Hematopoietic multipotent progenitor cell treated with erythropoietin and hydrocortisone succinate and interleukin-3 and kit ligand, for 15 days (in vitro differentiated cells): ENCODE measurements around the gene ZNF503.
"Not testable (repeated sequence)": the region's sequence is repeated elsewhere in the genome, so short reads cannot be mapped to it uniquely, and the experiment has no call there.

ENCODE experiments used
- DNase-seq: peaks from one replicate; pipeline ENCODE4 v3.0.0-alpha.2; 2015; ENCODE audit warnings: low spot score

Gene ZNF503

DNA sequence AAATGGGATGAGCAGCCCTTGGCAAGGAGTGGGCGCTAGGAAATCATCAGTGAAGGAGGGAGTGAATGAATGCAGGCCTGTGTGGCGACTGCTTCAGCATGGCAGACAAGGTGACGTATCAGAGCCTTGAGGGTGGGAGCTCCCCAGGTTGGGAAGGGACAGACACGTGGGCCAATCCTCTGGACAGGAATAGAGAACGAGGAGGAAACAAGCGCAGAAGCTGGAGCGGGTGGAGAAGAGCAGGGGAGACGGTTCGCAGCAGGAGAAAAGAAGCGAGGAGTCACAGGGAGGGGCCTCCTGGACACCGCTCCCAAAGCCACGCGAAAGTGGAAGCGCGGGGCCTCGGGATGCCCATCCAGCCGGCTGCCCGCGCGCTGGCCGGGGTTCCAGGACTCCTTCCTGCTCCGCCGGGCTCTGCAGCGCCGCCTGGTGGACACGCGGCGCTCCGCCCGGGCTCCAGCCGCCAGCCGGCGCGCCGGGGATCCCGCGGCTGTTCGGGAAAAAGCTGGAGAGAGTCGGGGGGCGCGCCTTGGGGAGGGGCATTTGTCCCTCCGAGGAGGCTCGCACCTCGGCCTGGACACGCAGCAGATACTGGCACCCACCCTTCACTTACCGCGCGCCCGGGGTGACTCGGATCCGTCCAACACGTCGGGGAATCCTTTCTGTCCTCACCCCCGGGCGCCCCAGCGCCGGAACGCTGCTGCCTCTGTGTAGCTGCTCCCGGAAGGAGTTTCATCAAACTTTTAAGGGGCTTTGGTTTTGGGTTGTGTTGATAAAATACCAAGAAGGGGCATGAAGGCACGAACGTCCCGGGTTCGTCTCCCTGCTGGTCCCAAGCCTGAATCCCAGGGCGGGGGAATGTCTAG is 6.3 kb downstream of the ZNF503 start:
- DNase-seq: no peak

GRCh38 chr10:75394221-75394620 is 7.3 kb downstream of the ZNF503 start:
- DNase-seq: no peak

DNA sequence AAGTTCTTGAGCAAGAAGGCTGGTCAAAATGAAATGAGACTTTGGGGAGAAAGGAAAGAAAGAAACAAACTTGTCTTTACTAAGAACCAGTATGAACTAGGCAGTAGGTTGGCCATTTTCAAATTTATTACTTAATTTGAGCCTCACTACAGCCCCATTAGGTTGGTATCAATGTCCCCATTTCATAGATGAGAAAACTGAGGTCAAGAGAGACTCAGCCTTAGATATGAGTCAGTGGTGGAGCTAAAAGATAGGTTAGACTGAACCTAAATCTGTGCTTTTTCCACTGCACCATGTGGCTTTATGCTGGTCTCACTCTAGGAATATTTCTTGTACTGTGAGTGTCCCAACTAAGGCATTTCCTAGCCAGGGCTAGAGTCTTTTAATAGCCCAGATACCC is 8.8 kb downstream of the ZNF503 start:
- no peak for DNase-seq

- no peak for DNase-seq
These were observed 9.3 kb downstream of the ZNF503 start for GRCh38 chr10:75392271-75392670.

DNA sequence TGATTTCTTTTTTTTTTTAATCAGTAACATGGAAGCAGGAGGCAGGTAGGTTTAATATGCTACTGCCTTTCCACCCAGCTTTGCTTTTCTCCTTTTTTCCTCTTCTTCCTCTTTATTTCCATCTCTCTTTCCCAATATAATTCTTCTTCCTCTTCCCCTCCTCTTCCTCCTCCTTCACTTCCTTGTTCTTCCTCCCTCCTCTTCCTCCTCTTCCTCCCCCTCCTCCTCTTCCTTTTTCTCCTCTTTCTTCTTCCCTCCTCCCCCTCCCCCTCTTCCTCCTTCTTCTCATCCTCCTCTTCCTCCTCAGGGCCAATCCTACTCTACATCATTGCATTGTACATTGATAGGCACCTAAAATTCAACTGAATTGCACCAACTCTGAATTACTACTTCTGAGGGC is 11.4 kb downstream of the ZNF503 start:
- no peak for DNase-seq

- DNase-seq: no peak
These were observed 13.5 kb downstream of the ZNF503 start for GRCh38 chr10:75388082-75388481.

- no peak for DNase-seq
These were observed 15.4 kb downstream of the ZNF503 start for GRCh38 chr10:75386128-75386527.

GRCh38 chr10:75379817-75380216 is 21.7 kb downstream of the ZNF503 start:
- no peak for DNase-seq

DNA sequence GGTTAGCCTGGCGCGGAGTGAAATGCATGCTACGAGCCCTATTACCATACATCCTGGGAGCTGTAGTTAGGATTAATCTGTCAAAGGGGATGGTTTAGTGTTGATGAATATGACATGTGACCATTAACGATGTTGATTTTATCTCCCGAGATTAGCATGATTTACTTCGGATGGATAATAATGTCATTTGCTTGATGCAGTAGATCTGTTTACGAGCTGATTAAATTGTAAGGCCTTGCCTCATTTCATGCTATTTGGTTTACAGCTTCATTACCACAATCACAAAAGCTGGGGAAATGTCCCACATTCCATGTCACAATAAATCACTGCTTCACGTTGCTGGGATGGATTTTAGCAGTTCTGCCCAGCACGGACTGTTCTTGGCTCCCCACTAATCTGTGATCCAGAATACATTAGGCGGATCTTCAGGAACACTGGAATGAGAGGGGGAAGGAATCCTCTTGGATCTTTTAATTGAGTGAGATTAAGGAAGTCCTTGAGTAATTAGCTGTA is 22.3 kb downstream of the ZNF503 start:
- DNase-seq: no peak

- DNase-seq: no peak
These were observed 23.2 kb downstream of the ZNF503 start for GRCh38 chr10:75378379-75378778.

DNA sequence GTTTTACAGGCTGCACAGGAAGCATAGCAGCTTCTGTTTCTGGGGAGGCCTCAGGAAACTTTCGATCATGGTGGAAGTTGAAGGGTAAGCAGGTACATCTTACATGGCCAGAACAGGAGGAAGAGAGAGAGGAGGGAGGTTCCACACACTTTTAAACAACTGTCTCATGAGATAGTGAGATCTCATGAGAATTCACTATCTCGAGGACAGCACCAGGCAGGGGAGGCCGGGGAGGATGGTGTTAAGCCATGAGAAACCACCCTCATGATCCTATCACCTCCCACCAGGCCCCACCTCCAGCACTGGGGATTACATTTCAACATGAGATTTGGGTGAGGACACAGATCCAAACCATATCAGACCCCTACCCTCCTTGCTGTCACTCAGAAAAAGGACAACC is 23.7 kb downstream of the ZNF503 start:
- DNase-seq: no peak

DNA sequence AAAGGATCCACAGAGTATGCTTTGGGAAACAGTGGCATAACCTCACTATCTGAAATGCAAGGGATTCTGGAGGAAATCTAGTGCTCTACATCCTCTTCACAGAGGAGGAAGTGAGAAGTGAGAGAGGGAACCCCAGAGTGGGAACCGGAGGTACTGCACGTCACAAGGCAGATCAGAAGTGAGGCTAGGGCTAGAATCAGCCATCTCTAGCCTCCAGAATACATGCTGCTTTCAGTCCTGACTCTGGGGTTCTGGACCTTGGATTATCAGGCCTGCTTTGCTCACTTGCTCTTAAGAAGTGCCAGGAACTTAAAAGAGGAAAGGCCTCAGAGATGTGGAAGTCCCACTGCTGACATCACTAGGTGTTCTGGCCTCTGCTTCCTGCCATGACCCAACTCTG is 25.7 kb downstream of the ZNF503 start:
- DNase-seq: no peak

DNA sequence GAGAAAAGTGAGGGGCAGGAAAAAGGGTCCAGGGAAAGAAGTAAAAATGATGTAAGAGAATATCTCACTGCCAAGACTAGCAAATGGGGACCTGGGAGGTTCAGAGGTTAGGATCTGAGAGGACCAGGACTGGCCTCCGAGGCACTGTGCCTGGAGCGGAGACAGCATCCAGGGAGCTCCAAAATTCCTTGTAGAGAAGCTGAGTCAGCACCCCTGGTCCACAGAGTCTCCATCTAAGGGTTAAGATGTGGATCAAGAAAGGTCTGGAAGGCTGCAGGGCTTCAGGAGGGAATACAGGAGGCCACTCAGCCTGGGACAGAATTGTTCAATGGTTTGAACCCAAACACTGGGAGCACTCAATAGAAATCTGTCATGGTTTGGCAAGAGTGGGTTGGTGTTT is 30.6 kb downstream of the ZNF503 start:
- no peak for DNase-seq

DNA sequence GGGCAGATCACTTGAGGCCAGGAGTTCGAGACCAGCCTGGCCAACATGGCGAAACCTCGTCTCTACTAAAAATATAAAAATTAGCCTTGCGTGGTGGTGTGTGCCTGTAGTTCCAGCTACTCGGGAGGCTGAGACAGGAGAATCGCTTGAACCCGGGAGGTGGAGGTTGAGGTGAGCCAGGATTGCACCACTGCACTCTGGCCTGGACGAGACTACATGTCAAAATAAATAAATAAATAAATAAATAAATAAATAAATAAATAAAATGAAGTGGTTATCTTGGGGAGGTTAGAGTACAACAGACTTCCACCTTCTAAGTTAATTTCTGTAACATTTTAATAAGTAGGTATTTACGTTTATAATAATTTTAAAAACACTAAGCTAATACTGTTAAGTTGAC is 31.7 kb downstream of the ZNF503 start:
- not testable (repeated sequence) for DNase-seq

GRCh38 chr10:75367901-75368300 is 33.7 kb downstream of the ZNF503 start:
- DNase-seq: no peak

GRCh38 chr10:75367021-75367487 is 34.5 kb downstream of the ZNF503 start:
- DNase-seq: no peak

DNA sequence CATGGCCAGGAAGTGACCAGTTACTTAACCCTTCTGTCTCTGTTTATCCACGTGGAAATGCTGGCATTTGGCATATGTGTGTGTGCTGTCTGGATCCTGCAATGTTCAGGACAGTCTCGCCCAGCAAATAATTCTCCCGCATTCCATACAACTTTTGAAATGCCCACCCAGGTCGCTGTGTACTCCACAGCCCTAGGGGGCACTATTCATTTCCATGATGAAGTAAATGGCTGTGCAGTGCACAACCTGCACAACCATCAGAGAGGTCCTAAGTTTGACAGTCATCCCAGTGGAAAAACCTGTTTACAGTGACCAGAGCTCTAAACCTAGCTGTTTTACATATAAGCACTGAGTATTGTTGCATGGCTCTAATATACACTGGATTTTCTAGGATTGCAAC is 38.1 kb downstream of the ZNF503 start:
- no peak for DNase-seq

DNA sequence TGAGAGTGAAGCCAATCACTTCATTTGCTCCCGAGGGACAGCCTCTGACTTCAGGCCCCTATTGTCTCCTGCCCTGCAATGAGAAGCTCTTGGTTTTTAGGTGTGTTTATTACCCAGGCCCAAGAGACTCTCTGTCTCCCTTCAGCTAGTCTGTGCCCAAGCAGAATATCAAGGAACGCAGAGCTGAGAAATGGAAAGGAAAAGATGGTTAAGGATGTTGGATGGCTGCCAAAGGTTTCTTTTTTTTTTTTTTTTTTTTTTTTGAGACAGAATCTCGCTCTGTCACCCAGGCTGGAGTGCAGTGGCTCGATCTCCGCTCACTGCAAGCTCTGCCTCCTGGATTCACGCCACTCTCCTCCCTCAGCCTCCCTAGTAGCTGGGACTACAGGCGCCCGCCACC is 41.7 kb downstream of the ZNF503 start:
- DNase-seq: not testable (repeated sequence)

GRCh38 chr10:75358835-75359421 is 42.6 kb downstream of the ZNF503 start:
- DNase-seq: no peak

GRCh38 chr10:75358132-75358531 is 43.4 kb downstream of the ZNF503 start:
- DNase-seq: no peak

GRCh38 chr10:75357500-75357899 is 44.1 kb downstream of the ZNF503 start:
- DNase-seq: no peak

DNA sequence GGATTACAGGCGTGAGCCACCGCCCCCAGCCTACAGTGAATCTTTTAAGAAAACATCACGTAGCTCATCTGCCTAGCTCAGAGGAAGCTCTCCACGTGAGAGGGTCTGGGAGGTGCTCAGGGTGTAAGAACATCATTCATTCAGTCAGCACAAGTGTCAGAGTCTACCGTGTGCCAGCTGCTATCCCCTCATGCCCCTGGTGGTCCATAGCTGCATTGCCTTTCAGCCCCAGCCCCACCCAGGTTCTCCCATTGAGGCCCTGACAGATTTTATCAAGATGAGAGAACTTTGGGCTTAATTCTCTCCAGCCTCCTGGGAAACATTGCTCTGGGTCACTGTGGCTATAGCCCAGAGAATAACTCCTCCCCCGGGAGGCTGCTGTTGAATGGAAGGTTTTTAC is 45.1 kb downstream of the ZNF503 start:
- DNase-seq: no peak

GRCh38 chr10:75355706-75356105 is 45.9 kb downstream of the ZNF503 start:
- DNase-seq: no peak
